Activated T-helper 1 cell treated with anti-CD3 and anti-CD28 coated beads, Interleukin-12 subunit alpha, Interleukin-12 subunit beta, Interleukin-2, Interleukin-4 antibody, amounts not matched to agents 30 ng/mL and 10 ng/mL and 1 ng/mL, durations not matched to agents 14 hours and 24 hours and 36 hours (primary cell): Measurements from ENCODE around the gene CARTPT. TPM values are rescaled to one million over a fixed set of nuclear protein-coding genes. Genes with fewer than 3 reads are reported as not detected.

Source experiments
- DNase-seq: peaks from one replicate; pipeline ENCODE4 v3.0.0; 2021; ENCODE audit warnings: low spot score
- H3K27ac Mint-ChIP-seq: one replicate; pipeline ENCODE4 v1.8.0; 2021; ENCODE audit warnings: mild to moderate bottlenecking, mixed read lengths
- H3K27me3 Mint-ChIP-seq: one replicate; pipeline ENCODE4 v1.8.0; 2022; ENCODE audit warnings: mild to moderate bottlenecking, moderate library complexity, mixed read lengths; ENCODE audit not compliant: insufficient read depth
- H3K36me3 Mint-ChIP-seq: one replicate; pipeline ENCODE4 v1.8.0; 2021; ENCODE audit warnings: low read depth, mixed read lengths
- H3K4me1 Mint-ChIP-seq: one replicate; pipeline ENCODE4 v1.8.0; 2021; ENCODE audit warnings: low read depth, mixed read lengths
- H3K4me3 Mint-ChIP-seq: one replicate; pipeline ENCODE4 v1.8.0; 2021; ENCODE audit warnings: mild to moderate bottlenecking, moderate library complexity, mixed read lengths
- H3K9me3 Mint-ChIP-seq: one replicate; pipeline ENCODE4 v1.8.0; 2021; ENCODE audit warnings: mixed read lengths
- intact Hi-C: fragments of 100-400 bp; cut with micrococcal nuclease; formaldehyde crosslinking; loops from one replicate; pipeline ENCODE4 v1.15.1; 2024
- total RNA-seq: library from RNA; stranded (reverse); gene quantifications from 2 replicates; pipeline ENCODE4 v1.2.3, GENCODE V29; 2022

CARTPT gene
- total RNA-seq, 1 donor from 2014 or later: not detected

DNA sequence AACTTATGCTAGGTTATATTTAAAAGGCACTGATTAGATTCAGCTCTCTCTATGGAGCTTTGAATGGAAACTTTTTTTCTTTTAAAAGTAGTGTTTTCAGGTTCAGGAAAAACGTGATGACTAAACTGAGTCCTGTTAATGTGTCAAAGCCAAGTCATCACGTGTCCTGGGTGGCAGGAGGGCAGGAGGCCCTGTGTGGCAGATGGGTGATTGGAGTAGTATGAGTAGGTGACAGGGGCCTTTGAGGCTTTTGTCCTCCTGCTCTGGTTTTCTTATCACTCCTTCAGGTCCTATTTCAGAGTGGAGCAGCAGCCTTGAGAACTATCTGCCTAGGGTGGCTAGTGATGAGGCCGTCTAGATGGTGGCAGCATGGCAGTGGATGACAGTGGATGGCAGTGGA is 17.7 kb upstream of the CARTPT start:
- no peaks in the 10 kb centered on the region for H3K36me3 Mint-ChIP-seq
- H3K27me3 Mint-ChIP-seq: peaks cover 15% of the 10 kb centered on the region
- no peak for DNase-seq
- H3K4me3 Mint-ChIP-seq: no peak overlapping the region
- H3K4me1 Mint-ChIP-seq: no peaks in the 10 kb centered on the region
- H3K27ac Mint-ChIP-seq: no peak overlapping the region
- intact Hi-C loops: no loop called here
- peaks cover 4% of the 10 kb centered on the region for H3K9me3 Mint-ChIP-seq

DNA sequence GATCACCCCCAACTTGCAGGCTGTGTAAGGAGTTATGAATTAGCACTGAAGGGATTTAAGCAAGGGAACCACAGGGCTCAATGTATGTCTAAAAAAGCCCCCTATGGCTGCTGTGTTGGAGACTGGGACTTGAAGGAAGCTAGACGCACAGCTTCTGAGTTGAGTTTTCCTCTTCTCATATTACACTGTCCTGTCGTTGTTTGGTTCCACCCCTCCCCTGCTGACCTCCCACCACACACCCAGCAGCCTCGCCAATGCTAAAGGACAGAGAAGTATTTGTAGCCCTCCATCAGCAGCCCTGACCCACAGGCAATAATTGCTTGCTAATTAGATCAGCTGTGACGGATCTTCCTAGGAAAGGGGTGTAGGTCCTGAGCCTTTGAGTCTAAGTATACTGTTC is 15.1 kb upstream of the CARTPT start:
- H3K27ac Mint-ChIP-seq: no peak overlapping the region
- no peaks in the 10 kb centered on the region for H3K4me1 Mint-ChIP-seq
- no peak overlapping the region for H3K4me3 Mint-ChIP-seq
- no peak for DNase-seq
- H3K27me3 Mint-ChIP-seq: peaks cover 17% of the 10 kb centered on the region
- no peaks in the 10 kb centered on the region for H3K9me3 Mint-ChIP-seq
- H3K36me3 Mint-ChIP-seq: no peaks in the 10 kb centered on the region
- intact Hi-C loops: no loop called here

DNA sequence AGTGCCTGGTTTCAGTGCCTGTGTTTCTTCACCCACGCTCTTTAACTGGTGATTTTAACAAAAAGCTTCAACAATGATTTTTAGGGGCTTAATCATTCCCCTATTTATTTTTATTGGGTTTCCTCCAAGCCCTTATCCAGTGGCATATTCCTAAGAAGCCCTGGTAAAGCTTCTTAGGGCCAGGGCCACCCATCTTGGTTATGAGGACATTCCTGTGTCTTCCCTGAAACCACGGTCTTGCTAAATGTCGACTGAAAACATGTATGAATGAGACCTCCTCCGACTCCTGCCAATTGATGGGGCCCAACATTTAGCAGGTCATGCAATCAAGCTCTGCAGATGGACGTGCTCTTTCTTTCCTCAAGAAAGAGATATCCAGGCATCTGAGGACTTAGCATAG is 13.7 kb upstream of the CARTPT start:
- H3K9me3 Mint-ChIP-seq: no peaks in the 10 kb centered on the region
- intact Hi-C loops: no loop called here
- H3K27me3 Mint-ChIP-seq: peaks cover 17% of the 10 kb centered on the region
- no peaks in the 10 kb centered on the region for H3K36me3 Mint-ChIP-seq
- no peaks in the 10 kb centered on the region for H3K4me1 Mint-ChIP-seq
- H3K27ac Mint-ChIP-seq: no peak overlapping the region
- no peak for DNase-seq
- H3K4me3 Mint-ChIP-seq: no peak overlapping the region

- Mint-ChIP-seq H3K36me3 (no peaks in the 10 kb centered on the region), H3K27ac (no peak overlapping the region), H3K27me3 (peaks cover 13% of the 10 kb centered on the region), H3K4me3 (no peak overlapping the region), H3K9me3 (no peaks in the 10 kb centered on the region), H3K4me1 (no peaks in the 10 kb centered on the region)
- no peak for DNase-seq
- intact Hi-C loops: no loop called here
These were observed 12.2 kb upstream of the CARTPT start for GRCh38 chr5:71706906-71707305.

GRCh38 chr5:71711610-71712009 is 7.5 kb upstream of the CARTPT start:
- Mint-ChIP-seq H3K27me3 (peaks cover 15% of the 10 kb centered on the region), H3K4me3 (no peak overlapping the region), H3K36me3 (no peaks in the 10 kb centered on the region), H3K4me1 (no peaks in the 10 kb centered on the region), H3K27ac (no peak overlapping the region), H3K9me3 (no peaks in the 10 kb centered on the region)
- no peak for DNase-seq
- intact Hi-C loops: no loop called here

GRCh38 chr5:71714911-71715310 is 4.2 kb upstream of the CARTPT start:
- Mint-ChIP-seq H3K9me3 (no peaks in the 10 kb centered on the region), H3K4me1 (no peaks in the 10 kb centered on the region), H3K36me3 (no peaks in the 10 kb centered on the region), H3K27me3 (peaks cover 35% of the 10 kb centered on the region), H3K4me3 (no peak overlapping the region), H3K27ac (no peak overlapping the region)
- no peak for DNase-seq
- intact Hi-C loops: no loop called here

GRCh38 chr5:71727978-71728377 is 8.9 kb downstream of the CARTPT start:
- Mint-ChIP-seq H3K27ac (no peak overlapping the region), H3K36me3 (no peaks in the 10 kb centered on the region), H3K9me3 (no peaks in the 10 kb centered on the region), H3K4me1 (no peaks in the 10 kb centered on the region), H3K4me3 (no peak overlapping the region), H3K27me3 (peaks cover 5% of the 10 kb centered on the region)
- intact Hi-C loops: no loop called here
- DNase-seq: no peak

DNA sequence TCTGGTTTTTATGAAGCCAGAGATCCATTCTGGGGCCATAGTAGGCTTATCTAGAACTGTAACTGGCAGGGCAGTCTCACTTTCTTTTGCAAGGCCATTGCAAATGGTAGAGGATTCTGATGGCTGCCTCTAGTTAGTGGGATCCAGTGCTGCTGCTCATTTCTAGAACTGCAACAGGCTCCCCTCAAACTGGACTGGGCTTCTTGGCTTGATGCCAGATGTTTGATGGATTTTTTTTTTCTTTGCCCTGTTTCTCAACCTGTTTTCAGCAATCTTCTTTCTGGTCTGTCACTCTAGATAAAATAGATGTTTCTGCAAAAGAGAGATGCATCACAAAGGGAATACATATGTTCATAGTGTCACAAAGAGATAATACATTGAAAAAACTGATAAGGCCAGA is 11.9 kb downstream of the CARTPT start:
- intact Hi-C loops: no loop called here
- no peak for DNase-seq
- Mint-ChIP-seq H3K4me3 (no peak overlapping the region), H3K27ac (no peak overlapping the region), H3K4me1 (no peaks in the 10 kb centered on the region), H3K36me3 (no peaks in the 10 kb centered on the region), H3K27me3 (no peaks in the 10 kb centered on the region), H3K9me3 (no peaks in the 10 kb centered on the region)

DNA sequence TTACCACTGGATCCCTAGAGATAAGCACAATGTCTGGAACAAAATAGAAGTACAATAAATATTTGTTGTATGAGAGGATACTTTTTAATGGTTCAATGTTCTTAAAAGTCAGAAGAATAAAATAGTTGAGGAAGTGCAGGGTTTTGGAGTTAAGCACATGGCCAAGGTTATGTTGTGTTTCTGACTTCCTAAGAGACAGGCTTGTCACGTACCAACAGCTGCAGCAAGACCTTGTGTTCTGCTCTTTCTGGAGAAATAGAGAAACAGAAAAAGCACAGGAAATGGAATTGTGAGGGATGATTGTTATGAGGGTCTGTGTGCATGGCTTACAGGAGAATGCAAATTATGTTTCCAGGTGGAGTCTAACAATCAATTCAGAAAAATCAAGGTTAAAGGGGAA is 12.9 kb downstream of the CARTPT start:
- DNase-seq: no peak
- Mint-ChIP-seq H3K4me1 (no peaks in the 10 kb centered on the region), H3K27ac (no peak overlapping the region), H3K9me3 (no peaks in the 10 kb centered on the region), H3K36me3 (no peaks in the 10 kb centered on the region), H3K4me3 (no peak overlapping the region), H3K27me3 (no peaks in the 10 kb centered on the region)
- intact Hi-C loops: no loop called here

GRCh38 chr5:71734141-71734540 is 15.1 kb downstream of the CARTPT start:
- intact Hi-C loops: no loop called here
- H3K36me3 Mint-ChIP-seq: no peaks in the 10 kb centered on the region
- DNase-seq: no peak
- no peak overlapping the region for H3K27ac Mint-ChIP-seq
- H3K4me3 Mint-ChIP-seq: no peak overlapping the region
- H3K9me3 Mint-ChIP-seq: no peaks in the 10 kb centered on the region
- no peaks in the 10 kb centered on the region for H3K27me3 Mint-ChIP-seq
- no peaks in the 10 kb centered on the region for H3K4me1 Mint-ChIP-seq

DNA sequence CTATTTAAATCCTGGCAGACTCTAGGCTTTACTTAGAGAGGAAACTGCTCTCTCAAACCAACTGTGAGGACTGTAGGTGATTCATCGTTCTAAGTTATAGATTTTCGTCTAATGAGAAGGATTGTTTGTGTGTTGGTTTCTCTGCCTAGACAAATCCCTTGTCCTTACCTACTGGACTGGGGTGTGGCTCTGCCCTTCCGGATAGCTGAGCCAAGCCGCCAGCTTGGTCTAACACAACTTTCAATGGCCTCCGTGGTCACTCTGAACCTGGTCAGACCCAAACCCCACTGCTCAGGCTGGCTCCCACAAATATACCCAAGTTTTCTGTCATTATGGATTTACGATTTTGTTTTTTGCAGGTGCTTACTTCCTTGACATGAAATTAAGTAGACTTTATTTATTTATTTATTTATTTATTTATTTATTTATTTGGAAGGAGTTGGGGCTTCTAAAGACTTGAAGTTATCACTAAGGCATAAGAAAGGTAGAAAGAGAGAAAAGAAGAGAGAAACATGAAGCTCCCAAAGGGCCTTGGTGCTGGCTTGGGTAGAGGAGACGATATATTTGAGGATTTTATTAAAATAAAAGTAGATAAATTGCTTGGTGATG is 19.0 kb downstream of the CARTPT start:
- intact Hi-C loops: no loop called here
- Mint-ChIP-seq H3K4me1 (no peaks in the 10 kb centered on the region), H3K36me3 (no peaks in the 10 kb centered on the region), H3K4me3 (no peak overlapping the region), H3K27me3 (peaks cover 7% of the 10 kb centered on the region), H3K9me3 (no peaks in the 10 kb centered on the region), H3K27ac (no peak overlapping the region)
- DNase-seq: no peak

- intact Hi-C loops: no loop called here
- Mint-ChIP-seq H3K4me1 (no peaks in the 10 kb centered on the region), H3K27me3 (peaks cover 14% of the 10 kb centered on the region), H3K4me3 (no peak overlapping the region), H3K27ac (no peak overlapping the region), H3K9me3 (no peaks in the 10 kb centered on the region), H3K36me3 (no peaks in the 10 kb centered on the region)
- no peak for DNase-seq
These were observed 19.7 kb downstream of the CARTPT start for GRCh38 chr5:71738662-71739361.

DNA sequence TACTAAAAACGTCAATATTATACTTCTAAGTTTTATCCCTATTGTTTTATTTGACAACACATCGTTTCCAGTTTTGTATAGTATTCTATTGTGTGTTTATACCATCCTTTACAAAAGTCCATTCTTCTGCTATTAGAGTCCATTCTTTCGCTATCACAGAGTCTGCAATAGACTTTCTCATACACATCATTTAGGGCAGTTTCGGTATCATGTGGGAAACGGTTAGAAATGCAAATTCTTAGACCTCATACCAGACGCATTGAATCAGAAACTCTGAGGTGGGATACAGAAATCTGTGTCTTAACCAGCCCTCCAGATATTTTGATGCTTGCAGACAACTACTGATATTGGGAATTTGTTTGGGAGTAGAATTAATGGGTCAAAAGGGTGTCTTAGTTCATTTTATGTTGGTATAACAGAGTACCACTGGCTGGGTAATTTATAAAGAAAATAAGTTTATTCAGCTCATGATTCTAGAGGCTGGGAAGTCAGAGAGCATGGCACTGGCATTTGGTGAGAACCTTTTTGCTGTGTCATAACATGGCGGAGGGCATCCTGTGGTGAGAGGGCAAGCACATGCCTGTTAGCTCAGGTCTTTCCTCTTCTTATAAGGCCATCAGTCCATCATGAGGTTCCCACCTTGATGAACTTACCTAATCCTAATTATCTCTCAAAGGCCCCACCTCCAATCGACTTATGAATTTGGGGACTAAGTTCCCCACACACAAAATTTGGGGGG is 21.1 kb downstream of the CARTPT start:
- Mint-ChIP-seq H3K27ac (no peak overlapping the region), H3K4me3 (no peak overlapping the region), H3K9me3 (no peaks in the 10 kb centered on the region), H3K27me3 (peaks cover 15% of the 10 kb centered on the region), H3K4me1 (no peaks in the 10 kb centered on the region), H3K36me3 (no peaks in the 10 kb centered on the region)
- intact Hi-C loops: no loop called here
- no peak for DNase-seq
